GM12801 (cell line): Measurements from ENCODE around the gene NANOS1.

Experiments
- CTCF ChIP-seq: IDR thresholded peaks from one replicate; pipeline ENCODE4 v1.5.1; 2011; ENCODE audit warnings: control low read depth; ENCODE audit not compliant: insufficient read length; ENCODE audit errors: extremely low read depth

Gene NANOS1

GRCh38 chr10:119070395-119071165, 41.1 kb downstream of the NANOS1 start:
- no peak for TF ChIP-seq CTCF

GRCh38 chr10:119073584-119073983, 44.1 kb downstream of the NANOS1 start:
- TF ChIP-seq CTCF = no peak

DNA sequence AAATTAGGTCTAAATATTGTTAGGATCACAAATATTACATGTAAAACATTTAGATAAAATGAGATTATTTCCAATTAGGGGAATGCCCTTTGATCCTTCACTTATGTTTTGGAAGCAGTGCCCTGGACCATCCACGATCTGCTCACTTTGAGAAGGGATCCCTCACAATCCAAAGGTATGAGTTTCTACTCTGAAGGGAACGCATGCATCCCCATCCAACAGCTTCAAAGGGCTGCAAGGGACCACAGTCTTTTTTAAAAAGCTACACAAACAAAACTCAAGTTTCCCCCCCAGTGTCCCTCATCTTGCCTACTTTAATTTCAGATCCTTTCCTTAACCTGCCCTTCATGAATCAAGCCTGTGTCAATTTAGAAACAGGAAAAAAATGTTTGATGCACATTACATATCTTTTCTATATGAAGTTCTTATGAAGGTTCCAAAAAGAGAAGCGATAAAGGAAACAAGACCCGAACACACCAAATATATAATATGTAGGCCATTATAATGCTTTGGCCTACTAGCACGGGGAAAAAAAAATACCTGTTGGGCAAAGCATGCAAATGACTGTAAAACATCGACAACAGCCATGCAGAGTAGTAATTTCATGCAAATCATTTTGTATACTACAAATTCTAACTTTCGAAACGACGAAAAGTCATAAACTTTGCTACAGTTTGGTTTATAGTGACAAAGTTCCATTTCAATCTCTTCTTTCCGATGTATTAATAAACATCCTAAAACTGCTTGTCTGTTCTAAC, 49.1 kb downstream of the NANOS1 start:
- no peak for TF ChIP-seq CTCF

- TF ChIP-seq CTCF = no peak
These were observed 50.3 kb downstream of the NANOS1 start for GRCh38 chr10:119079599-119080520.

DNA sequence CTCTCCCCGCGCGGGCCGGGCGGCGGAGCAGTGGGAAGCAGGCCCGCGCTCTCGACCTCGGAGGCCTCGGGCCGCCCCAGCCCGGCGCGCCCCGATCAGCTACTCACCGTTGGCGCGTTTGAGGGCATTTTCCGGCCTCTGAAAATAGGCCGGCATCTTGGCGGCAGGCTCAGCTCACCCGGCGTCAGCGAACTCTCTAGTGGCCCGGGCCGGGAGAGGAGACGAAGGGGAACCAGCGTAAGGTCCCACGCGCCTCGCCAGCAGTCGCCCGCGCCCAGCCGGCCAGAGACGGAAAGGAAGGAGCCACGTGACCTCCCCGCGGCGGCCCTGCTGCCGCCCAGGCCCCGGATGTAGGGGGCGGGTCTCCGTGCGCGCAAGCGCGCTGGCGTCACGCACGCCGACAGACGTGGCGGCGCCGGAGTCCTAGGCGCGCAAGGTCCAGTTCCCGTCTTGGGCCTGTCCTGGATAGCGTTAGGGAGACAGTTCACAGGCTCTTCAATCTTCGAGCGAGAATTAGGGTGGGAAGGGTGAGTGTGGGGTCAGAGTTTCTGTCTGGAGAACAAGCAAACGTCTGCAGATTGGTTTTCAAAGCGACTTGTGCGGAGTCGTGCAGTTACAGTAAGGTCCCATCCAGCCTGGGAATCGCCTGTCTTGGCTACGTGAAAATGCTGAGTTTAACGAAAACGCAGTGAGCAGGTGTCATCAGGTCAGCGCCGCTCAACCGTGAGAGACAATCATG, 51.2 kb downstream of the NANOS1 start, which contains the start of gene EIF3A:
Gene EIF3A, minus strand, starts transcription at position 297 of the 739 bp plus-strand sequence. Its CDS starts 141 bp downstream, at position 156.
- TF ChIP-seq CTCF = no peak
